GOT3 (cell line): ENCODE data around the gene HIPK2.

Experiments
- DNase-seq: peaks from one replicate; lab custom pipeline; 2025; ENCODE audit warnings: mixed read lengths; lab: John Stamatoyannopoulos, UW

Gene HIPK2

GRCh38 chr7:139589474-139589873 lies 188.3 kb downstream of the HIPK2 start:
- no peak for DNase-seq

- DNase-seq = no peak
Measured at GRCh38 chr7:139588632-139589031, 189.2 kb downstream of the HIPK2 start.

GRCh38 chr7:139587535-139587934 lies 190.3 kb downstream of the HIPK2 start:
- no peak for DNase-seq

- DNase-seq = no peak
Measured at GRCh38 chr7:139586286-139586685, 191.5 kb downstream of the HIPK2 start.

GRCh38 chr7:139585042-139585441 lies 192.8 kb downstream of the HIPK2 start:
- no peak for DNase-seq

GRCh38 chr7:139583826-139584553 lies 193.8 kb downstream of the HIPK2 start:
- DNase-seq = no peak

GRCh38 chr7:139582671-139583155 lies 195.1 kb downstream of the HIPK2 start:
- no peak for DNase-seq

- no peak for DNase-seq
Measured at GRCh38 chr7:139582130-139582650, 195.6 kb downstream of the HIPK2 start.

- no peak for DNase-seq
Measured at GRCh38 chr7:139580435-139580834, 197.4 kb downstream of the HIPK2 start.

- DNase-seq = no peak
Measured at GRCh38 chr7:139576179-139576973, 201.4 kb downstream of the HIPK2 start.

- no peak for DNase-seq
Measured at GRCh38 chr7:139575338-139575680, 202.5 kb downstream of the HIPK2 start.

GRCh38 chr7:139574618-139575337 lies 203.0 kb downstream of the HIPK2 start:
- no peak for DNase-seq

- no peak for DNase-seq
Measured at GRCh38 chr7:139573871-139574270, 203.9 kb downstream of the HIPK2 start.

GRCh38 chr7:139572704-139573385 lies 205.0 kb downstream of the HIPK2 start:
- no peak for DNase-seq

GRCh38 chr7:139572071-139572470 lies 205.7 kb downstream of the HIPK2 start:
- DNase-seq = no peak

- DNase-seq = no peak
Measured at GRCh38 chr7:139571651-139572050, 206.1 kb downstream of the HIPK2 start.

- no peak for DNase-seq
Measured at GRCh38 chr7:139571190-139571589, 206.6 kb downstream of the HIPK2 start.

- no peak for DNase-seq
Measured at GRCh38 chr7:139570626-139571025, 207.2 kb downstream of the HIPK2 start.

GRCh38 chr7:139570119-139570518 lies 207.7 kb downstream of the HIPK2 start:
- no peak for DNase-seq

GRCh38 chr7:139568813-139569490 lies 208.8 kb downstream of the HIPK2 start:
- DNase-seq = no peak

GRCh38 chr7:139568346-139568675 lies 209.5 kb downstream of the HIPK2 start:
- DNase-seq = no peak
